Colonic mucosa (tissue), 4 donors: ENCODE measurements around the gene VPS37C. TPM values are rescaled to one million over a fixed set of nuclear protein-coding genes. Genes with fewer than 3 reads are reported as not detected.

Experiments
- DNase-seq: peaks from one replicate; pipeline ENCODE4 v3.0.0-alpha.2; 2020
- H3K27ac ChIP-seq: fragments of 200-600 bp; one replicate; pipeline ENCODE4 v1.8.0; 2021
- H3K27me3 ChIP-seq: fragments of 200-600 bp; one replicate; pipeline ENCODE4 v1.8.0; 2021
- H3K36me3 ChIP-seq: fragments of 200-600 bp; one replicate; pipeline ENCODE4 v1.8.0; 2021
- H3K4me1 ChIP-seq: fragments of 200-600 bp; one replicate; pipeline ENCODE4 v1.8.0; 2021; ENCODE audit warnings: mild to moderate bottlenecking
- H3K4me3 ChIP-seq: fragments of 200-600 bp; one replicate; pipeline ENCODE4 v1.8.0; 2021
- H3K9ac ChIP-seq, 2 donors: one replicate each; pipeline ENCODE4 v1.7.0; 2013; ENCODE audit warnings: control low read depth in 2 of 2, low read depth in 2 of 2, low read length in 2 of 2
- H3K9me3 ChIP-seq: fragments of 200-600 bp; one replicate; pipeline ENCODE4 v1.8.0; 2021
- intact Hi-C: fragments of 100-400 bp; cut with DNase I; formaldehyde crosslinking; loops from one replicate; pipeline ENCODE4 v1.14.1; 2022
- total RNA-seq, 2 donors: library from RNA; stranded (reverse); fragmentation: NEBNext Ultra II Directional in 1 of 2; extraction: Animal tissue kit (Norgen Biotek cat#: 25700) in 1 of 2; gene quantifications; one replicate each; pipeline ENCODE4 v1.2.1, GENCODE V29; 2021
- TF ChIP-seq, protein P1 (sequence below): fragments of 200-600 bp; IDR thresholded peaks from one replicate; pipeline ENCODE4 v1.8.0; 2022; ENCODE audit warnings: antibody characterized with exemption, mild to moderate bottlenecking
- donor health status: healthy.
- donor health status: DM: no; HTN: no; CAD: no.
- donor health status: DM: no; HTN: no; CAD: no.

VPS37C gene
- total RNA-seq, 2 donors from 2014 or later, result 26.8 to 35.4 TPM

DNA sequence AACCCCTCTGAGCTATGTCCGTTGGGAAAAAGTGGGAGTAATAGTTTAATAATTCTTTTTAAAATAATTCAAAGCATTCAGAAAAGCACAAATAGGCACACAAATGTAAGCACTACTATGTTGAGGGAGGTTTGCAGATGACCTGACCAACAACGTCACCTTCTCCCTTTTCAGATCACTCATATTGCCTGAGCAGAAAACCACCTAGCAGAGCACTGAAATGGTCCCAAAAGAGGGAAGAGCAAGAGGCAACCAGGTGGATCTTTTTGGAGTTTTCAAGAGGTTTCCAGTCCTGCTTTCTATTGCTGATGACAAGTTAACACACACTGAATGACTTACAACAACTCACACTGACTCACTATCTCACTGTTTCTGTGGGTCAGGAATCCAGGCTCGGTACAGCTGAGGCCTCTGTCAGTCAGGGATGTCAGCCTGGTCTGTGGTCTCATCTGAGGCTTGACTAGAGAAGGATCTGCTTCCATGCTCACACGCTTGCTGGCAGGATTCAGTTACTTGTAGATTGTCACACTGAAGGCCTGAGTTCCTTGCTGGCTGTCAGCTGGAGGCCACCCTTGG is 37.8 kb upstream of the VPS37C start:
- no peak overlapping the region for H3K27ac ChIP-seq

DNA sequence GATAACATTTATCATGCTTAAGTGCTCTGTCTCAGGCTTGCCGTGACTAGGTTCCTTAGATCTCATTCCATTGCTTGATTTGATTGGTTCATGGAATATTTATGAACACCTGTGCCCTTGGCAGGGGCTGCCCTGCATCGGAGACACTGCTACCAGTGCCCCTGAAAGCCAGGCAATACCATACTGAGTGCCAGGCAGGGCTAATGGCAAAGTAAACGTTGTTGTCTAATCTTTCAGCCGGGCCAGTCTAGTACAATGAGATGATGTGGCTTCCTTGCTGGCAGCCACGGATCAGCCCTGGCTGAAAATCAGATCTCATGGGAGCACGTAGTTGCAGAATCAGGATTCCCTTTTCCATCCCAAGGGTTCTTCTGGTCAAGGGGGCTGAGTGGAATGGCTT is 37.1 kb upstream of the VPS37C start:
- Histone ChIP-seq H3K4me1 (no peaks in the 10 kb centered on the region), H3K27me3 (no peaks in the 10 kb centered on the region), H3K4me3 (no peak overlapping the region), H3K36me3 (no peaks in the 10 kb centered on the region), H3K27ac (no peak overlapping the region), H3K9me3 (no peaks in the 10 kb centered on the region), H3K9ac (no peak overlapping the region)
- intact Hi-C loops, result no loop called here
- DNase-seq, result no peak
- TF ChIP-seq, protein P1, sequence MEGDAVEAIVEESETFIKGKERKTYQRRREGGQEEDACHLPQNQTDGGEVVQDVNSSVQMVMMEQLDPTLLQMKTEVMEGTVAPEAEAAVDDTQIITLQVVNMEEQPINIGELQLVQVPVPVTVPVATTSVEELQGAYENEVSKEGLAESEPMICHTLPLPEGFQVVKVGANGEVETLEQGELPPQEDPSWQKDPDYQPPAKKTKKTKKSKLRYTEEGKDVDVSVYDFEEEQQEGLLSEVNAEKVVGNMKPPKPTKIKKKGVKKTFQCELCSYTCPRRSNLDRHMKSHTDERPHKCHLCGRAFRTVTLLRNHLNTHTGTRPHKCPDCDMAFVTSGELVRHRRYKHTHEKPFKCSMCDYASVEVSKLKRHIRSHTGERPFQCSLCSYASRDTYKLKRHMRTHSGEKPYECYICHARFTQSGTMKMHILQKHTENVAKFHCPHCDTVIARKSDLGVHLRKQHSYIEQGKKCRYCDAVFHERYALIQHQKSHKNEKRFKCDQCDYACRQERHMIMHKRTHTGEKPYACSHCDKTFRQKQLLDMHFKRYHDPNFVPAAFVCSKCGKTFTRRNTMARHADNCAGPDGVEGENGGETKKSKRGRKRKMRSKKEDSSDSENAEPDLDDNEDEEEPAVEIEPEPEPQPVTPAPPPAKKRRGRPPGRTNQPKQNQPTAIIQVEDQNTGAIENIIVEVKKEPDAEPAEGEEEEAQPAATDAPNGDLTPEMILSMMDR, result no peak

More for the DNA sequence above, 37.8 kb upstream of the VPS37C start:
- no peak for DNase-seq
- intact Hi-C loops, result no loop called here
- TF ChIP-seq, protein P1, result no peak
- Histone ChIP-seq H3K27me3 (no peaks in the 10 kb centered on the region), H3K9me3 (no peaks in the 10 kb centered on the region), H3K36me3 (no peaks in the 10 kb centered on the region), H3K4me1 (no peaks in the 10 kb centered on the region), H3K9ac (no peak overlapping the region), H3K4me3 (no peak overlapping the region)

DNA sequence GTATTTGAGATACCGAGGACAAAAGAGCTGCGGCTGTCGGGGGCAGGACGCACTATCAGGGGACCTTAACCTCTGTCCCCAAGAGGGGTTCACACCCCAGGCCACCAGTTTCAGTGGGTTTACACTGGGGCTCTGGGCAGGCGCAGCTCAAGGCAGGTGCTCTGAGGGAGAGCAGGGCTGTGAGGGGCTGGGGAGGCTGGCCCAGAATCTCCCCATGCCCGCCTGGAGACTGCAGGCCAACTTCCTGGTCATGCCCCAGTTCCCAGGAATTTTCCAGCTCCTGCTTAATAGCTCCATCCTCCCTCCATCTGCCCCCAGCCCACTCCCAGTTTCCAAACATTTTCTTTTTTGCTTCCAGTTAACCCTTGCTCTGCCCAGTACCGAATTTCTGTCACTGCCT is 34.5 kb upstream of the VPS37C start:
- DNase-seq, result no peak
- intact Hi-C loops, result no loop called here

DNA sequence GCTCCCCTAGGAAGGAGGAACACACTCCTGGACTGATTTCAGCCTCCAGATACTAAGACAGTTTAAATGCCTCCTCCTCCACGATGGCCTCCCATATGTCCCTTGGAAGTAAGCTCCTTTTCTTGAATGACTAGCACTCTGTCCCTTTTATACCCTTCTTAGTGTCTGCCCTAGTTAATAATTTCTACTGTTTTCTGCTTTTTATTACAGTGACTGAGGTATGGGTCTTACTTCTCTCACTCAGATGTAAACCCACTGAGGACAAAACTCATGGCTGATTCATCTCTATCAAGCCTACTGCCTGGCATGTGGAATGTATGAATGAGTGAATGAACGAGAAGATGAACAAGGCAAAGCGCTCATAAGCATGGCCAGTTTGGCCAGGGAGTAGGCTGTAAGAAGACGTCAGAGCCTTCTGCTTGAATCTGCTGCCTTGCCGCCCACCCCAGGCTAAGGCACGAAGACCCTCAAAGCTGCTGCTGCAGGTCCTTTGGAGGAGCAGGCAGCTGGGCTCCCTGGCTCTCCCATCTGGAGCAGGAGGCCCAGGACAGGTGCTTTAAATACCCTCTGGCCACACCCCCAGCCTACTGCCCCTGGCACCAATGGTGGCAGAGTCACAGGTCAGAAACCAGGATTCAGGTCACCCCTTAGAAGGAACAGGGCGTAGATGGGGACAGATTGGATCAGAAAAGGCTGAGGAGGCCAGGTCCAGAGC is 33.9 kb upstream of the VPS37C start:
- H3K36me3 ChIP-seq, result no peaks in the 10 kb centered on the region
- DNase-seq, result no peak
- intact Hi-C loops, result no loop called here
- no peaks in the 10 kb centered on the region for H3K27me3 ChIP-seq
- TF ChIP-seq, protein P1, result no peak
- H3K4me1 ChIP-seq, result no peaks in the 10 kb centered on the region
- H3K4me3 ChIP-seq, result no peak overlapping the region
- no peak overlapping the region for H3K27ac ChIP-seq
- no peaks in the 10 kb centered on the region for H3K9me3 ChIP-seq
- no peak overlapping the region for H3K9ac ChIP-seq

More for the DNA sequence above, 34.5 kb upstream of the VPS37C start:
- Histone ChIP-seq H3K9me3 (no peaks in the 10 kb centered on the region), H3K4me3 (no peak overlapping the region), H3K36me3 (no peaks in the 10 kb centered on the region), H3K27ac (no peak overlapping the region), H3K4me1 (no peaks in the 10 kb centered on the region), H3K9ac (no peak overlapping the region), H3K27me3 (no peaks in the 10 kb centered on the region)
- TF ChIP-seq, protein P1, result no peak

DNA sequence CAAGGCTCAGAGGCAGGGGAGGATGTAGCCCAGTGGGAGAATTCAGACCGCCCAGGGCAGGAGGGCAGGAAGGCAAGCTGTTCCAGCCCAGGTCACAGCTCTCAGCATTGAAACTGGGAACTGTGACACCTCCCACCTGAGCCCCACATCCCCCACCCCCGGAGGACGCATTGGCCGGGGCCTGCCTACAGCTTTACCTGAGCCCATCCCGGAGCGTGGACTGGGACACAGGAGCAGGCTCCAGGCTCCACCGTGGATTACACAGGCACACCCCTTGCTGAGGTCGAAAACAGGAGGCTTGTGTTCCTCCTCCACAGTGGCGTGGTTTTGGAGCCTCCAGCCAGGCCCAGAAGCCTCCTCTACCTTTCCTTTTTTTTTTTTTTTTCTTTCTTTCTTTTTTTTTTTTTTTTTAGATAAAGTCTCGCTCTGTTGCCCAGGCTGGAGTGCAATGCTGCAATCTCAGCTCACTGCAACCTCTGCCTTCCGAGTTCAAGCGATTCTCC is 33.0 kb upstream of the VPS37C start:
- H3K27ac ChIP-seq, result no peak overlapping the region
- intact Hi-C loops, result no loop called here
- no peak for DNase-seq

More for the DNA sequence above, 33.0 kb upstream of the VPS37C start:
- H3K9me3 ChIP-seq, result no peaks in the 10 kb centered on the region
- no peak overlapping the region for H3K9ac ChIP-seq
- TF ChIP-seq, protein P1, result no peak
- no peaks in the 10 kb centered on the region for H3K27me3 ChIP-seq
- H3K36me3 ChIP-seq, result no peaks in the 10 kb centered on the region
- H3K4me1 ChIP-seq, result no peaks in the 10 kb centered on the region
- no peak overlapping the region for H3K4me3 ChIP-seq
